ENCODE measurements around the gene EHMT1. TPM values are rescaled to one million over a fixed set of nuclear protein-coding genes. Genes with fewer than 3 reads are reported as not detected.

EHMT1 gene
- total RNA-seq, 1 donor from 2014 or later: 38.3 TPM

DNA sequence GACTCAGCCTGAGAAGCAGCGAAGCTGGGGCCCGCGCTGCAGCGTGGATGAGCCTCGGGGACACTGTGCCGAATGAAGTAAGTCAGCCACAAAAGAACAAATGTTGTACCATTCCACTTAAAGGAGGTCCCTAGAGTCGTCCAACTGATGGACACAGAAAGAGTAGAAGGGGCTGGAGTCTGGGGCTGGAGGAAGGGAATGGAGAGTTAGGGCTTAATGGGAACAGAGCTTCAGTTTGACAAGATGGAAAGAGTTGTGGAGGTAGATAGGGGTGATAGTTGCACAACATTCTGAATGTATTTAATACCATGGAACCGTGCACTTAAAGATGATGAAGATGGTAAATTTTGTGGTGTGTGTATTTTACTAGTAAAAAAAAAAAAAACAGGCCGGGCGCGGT lies 119.9 kb downstream of the EHMT1 start:
- no peak for DNase-seq (ENCODE audit: low read depth in 2 of 2)

GRCh38 chr9:137739371-137740309 lies 120.8 kb downstream of the EHMT1 start:
- DNase-seq (ENCODE audit: low read depth in 2 of 2): no peak

DNA sequence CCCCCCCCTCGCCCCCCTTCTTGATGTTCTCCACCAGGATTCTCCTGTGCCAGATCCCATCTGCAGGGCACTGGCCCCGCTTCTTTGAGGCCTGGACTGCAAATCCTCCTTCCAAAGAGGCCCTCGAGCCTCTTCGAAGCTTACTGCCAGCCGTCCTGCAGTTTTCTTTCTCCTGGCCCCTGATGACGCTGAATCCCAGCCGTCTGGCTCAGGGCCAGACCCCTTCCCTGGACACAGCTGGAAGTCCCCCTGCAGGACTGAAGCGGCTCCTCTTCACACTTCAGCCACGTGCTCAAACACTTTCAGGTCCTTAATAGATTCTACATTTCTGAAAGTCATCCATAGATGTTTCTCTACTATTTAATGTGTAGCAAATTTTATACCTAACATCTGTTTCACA lies 121.5 kb downstream of the EHMT1 start:
- DNase-seq (ENCODE audit: low read depth in 2 of 2): peak in 1 of 2 donors; percentile 54

- DNase-seq (ENCODE audit: low read depth in 2 of 2): no peak
These were observed 122.5 kb downstream of the EHMT1 start for GRCh38 chr9:137741330-137741729.

- no peak for DNase-seq (ENCODE audit: low read depth in 2 of 2)
These were observed 123.9 kb downstream of the EHMT1 start for GRCh38 chr9:137742698-137743097.

DNA sequence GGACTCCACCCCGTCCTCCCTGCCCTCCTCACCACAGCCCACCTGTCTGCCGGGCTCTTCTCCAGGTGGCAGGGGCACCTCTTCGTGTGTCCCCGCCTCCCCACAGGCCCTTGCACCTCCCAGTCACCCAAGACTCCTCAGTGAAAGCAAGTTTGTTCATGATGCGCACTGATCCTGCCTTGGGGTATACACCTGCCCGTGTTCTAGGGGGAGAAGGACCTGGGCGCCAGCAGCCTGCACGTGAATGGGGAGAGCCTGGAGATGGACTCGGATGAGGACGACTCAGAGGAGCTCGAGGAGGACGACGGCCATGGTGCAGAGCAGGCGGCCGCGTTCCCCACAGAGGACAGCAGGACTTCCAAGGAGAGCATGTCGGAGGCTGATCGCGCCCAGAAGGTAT lies 124.9 kb downstream of the EHMT1 start:
- no peak for DNase-seq (ENCODE audit: low read depth in 2 of 2)

GRCh38 chr9:137744632-137745183 lies 125.9 kb downstream of the EHMT1 start:
- DNase-seq (ENCODE audit: low read depth in 2 of 2): no peak

DNA sequence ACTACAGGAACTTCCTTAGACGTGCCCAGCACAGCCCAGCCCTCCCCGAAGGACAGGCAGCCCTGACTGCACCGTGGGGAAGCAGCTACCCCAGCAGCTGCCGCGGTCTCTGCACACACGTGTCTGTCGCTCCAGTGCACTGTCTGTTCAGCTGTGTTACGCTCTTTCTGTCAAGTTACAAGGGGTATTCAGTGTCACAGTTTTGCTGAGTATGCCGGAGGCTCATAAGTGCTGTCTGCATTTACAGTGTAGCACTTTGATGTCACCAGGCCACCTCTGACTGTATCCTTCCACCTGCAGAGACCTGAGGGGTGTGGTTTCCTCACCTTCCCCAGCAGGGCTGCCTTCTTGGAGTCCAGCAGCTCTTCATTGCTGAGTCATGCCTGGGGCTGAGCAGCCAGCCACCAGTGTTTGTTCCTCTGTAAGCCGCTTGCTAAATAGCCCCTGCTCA lies 126.8 kb downstream of the EHMT1 start:
- peak in 1 of 2 donors; percentile 35 for DNase-seq (ENCODE audit: low read depth in 2 of 2)

DNA sequence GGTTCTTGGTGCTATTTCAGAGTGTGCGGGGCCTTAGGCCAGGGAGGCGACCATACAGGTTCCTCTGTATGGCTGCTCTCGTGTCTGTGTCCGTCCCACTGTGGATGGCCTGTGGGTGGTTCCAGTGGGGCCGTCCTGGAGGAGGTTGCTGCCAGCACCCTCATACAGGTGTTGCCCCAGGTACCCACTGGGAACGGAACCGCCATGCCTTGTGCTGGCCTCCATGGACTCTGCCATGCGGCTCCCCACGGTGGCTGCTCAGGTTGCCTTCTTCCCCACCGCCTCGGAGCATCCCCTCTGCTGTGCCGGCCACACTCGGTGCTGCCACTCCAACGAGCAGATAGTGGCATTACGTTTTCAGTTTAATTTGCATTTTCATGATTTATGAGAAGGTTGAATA lies 129.5 kb downstream of the EHMT1 start:
- no peak for DNase-seq (ENCODE audit: low read depth in 2 of 2)

DNA sequence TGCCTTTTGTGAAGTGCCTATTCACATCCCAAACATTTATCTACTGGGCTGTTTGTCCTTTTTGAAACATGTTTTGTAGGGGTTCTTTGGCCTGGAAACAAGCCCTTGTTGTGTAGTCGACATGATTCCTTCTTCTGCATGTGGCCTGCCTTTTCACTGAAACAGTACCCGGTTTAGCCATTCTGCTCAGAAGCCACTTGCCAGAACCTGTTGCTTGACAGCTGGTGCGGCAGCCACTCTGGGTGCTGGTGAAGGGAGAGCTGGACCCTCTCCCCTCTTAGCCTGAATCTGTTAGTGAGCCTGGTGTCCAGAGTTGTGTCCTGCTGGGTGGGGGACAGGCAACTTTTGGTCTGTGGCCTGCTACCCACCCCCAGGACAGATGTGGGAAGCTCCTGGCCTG lies 129.9 kb downstream of the EHMT1 start:
- DNase-seq (ENCODE audit: low read depth in 2 of 2): no peak

GRCh38 chr9:137749511-137749910 lies 130.7 kb downstream of the EHMT1 start:
- no peak for DNase-seq (ENCODE audit: low read depth in 2 of 2)

GRCh38 chr9:137750007-137750406 lies 131.2 kb downstream of the EHMT1 start:
- DNase-seq (ENCODE audit: low read depth in 2 of 2): no peak

- no peak for DNase-seq (ENCODE audit: low read depth in 2 of 2)
These were observed 131.8 kb downstream of the EHMT1 start for GRCh38 chr9:137750566-137750965.

- no peak for DNase-seq (ENCODE audit: low read depth in 2 of 2)
These were observed 132.8 kb downstream of the EHMT1 start for GRCh38 chr9:137751616-137752015.

DNA sequence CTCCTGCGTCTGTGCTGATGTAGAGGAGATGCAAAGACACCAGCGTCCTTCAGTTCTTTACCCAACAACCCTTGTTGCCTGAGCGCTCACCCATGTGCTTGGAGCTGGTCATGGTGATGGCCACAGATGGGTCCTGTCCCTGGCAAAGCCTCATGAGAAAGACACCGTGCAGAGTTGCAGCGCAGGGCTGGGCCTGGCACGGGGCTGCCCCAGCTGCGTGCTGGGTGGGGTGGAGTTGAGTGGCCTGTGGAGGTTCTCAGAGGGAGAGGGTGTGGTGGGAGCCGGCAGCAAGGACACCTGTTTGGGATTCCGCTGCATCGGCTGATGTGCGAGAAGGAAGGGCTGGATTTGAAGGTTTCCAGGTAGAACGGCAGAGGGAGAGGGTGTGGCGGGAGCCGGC lies 133.6 kb downstream of the EHMT1 start:
- DNase-seq (ENCODE audit: low read depth in 2 of 2): no peak

DNA sequence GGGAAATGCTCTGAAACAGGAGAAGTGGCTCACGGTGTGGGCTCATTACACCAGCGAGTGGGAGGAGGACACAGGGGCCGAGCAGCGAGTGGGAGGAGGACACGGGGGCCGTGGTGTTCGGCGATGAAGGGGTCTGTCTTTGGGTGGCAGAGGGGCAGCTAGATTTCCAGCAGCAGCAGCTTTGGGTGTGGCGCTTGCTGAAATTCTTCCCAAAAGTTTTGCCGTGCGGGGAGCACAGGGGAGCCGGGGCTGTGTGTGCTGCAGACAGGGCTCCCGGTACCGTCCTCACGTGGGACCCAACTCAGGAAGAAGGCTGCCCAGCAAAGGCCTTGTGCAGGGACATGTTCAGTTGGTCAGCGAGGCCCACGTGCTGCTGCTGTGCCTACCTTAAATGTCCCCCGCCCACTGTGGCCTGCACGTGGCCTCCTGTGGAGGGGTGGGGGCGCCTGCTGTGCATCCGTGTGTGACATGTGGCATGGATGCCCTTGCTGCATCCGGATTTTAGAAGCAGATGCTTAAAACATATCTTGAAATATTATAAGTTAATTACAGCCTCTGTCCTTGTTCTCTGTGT lies 134.5 kb downstream of the EHMT1 start:
- no peak for DNase-seq (ENCODE audit: low read depth in 2 of 2)

GRCh38 chr9:137755261-137755927 lies 136.6 kb downstream of the EHMT1 start:
- DNase-seq (ENCODE audit: low read depth in 2 of 2): no peak

GRCh38 chr9:137756045-137756744 lies 137.4 kb downstream of the EHMT1 start:
- no peak for DNase-seq (ENCODE audit: low read depth in 2 of 2)

GRCh38 chr9:137757139-137757538 lies 138.3 kb downstream of the EHMT1 start:
- no peak for DNase-seq (ENCODE audit: low read depth in 2 of 2)

DNA sequence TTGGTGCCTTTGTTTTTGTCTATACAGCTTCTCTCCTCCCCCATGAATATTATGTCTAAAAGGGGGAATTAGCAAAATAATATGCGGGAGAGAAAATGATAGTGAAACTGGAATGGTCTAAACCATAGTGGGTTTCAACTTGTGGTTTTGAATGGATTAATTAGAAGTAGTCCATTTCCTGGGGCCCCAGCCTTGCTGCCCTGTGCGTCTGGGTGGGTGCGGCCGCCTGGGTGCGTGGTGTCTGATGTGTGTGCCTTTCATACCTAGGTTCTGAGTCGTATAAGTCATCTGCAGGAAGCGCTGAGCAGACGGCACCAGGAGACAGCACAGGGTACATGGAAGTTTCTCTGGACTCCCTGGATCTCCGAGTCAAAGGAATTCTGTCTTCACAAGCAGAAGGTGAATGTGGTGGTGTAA lies 138.8 kb downstream of the EHMT1 start:
- DNase-seq (ENCODE audit: low read depth in 2 of 2): no peak

DNA sequence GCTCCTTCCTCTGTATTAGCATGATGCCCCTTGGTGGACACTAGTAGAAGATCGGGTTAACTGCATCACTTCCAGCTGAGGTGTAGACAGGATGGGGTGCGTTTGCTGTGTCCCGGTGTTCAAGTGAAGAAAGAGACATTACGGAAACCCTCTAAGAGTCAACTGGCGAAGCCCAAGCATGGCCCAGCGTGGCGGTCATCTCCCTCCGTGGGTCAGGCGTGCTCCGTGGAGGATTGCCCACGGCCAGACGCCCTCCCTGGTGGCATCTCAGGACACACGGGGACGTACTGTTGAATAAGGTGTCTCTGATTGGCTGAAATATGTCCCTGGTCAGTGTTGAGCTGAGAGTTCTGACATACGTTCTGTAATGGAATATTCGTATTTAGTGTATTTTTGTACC lies 139.3 kb downstream of the EHMT1 start:
- no peak for DNase-seq (ENCODE audit: low read depth in 2 of 2)
